ENCODE results near the gene RAE1.

RAE1 gene

DNA sequence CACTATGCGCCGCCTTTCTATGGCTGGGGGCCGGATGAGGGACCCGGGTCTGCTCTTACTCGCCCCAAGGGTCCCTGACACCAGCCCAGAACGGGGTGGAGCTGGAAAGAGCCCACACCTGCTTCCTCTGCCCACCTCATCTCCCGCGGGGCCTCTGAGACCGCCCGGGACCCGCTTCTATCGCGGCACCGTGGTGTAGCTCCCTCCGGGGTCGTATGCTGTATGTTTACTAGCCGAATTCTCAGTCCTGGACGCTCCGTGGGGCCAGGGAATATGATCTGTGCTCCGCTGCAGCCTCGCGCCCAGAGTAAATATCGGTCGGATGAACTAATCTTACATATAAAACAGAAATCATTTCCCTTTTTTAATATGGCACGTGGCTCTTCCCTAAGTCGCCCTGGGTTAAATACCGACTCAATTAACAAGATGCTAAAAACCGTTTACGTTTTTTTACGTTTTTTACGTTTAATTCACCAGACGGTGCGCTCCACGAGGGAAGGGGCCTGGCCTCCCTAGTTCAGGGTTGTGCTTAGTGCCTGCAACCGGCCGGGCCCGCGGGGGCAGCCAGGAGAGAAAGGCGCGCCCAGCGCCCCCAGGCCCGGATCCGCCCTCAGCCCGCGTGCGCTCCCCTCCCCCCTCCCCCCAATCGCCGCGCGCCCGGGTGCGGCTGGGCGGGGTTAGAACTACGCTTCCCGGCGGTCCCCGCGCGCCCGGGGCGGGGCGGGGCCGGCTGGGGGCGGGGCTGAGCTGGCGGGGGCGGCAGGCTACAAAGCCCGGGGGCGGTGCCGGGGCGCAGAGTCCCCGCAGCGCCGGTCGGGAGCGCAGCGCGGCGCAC lies 39.8 kb downstream of the RAE1 start, which contains the start of gene RBM38:
Gene RBM38, plus strand, starts transcription at position 793 of the 835 bp plus-strand sequence. CDS start 186 bp downstream, outside the sequence.
- no peak for FAIRE-seq

DNA sequence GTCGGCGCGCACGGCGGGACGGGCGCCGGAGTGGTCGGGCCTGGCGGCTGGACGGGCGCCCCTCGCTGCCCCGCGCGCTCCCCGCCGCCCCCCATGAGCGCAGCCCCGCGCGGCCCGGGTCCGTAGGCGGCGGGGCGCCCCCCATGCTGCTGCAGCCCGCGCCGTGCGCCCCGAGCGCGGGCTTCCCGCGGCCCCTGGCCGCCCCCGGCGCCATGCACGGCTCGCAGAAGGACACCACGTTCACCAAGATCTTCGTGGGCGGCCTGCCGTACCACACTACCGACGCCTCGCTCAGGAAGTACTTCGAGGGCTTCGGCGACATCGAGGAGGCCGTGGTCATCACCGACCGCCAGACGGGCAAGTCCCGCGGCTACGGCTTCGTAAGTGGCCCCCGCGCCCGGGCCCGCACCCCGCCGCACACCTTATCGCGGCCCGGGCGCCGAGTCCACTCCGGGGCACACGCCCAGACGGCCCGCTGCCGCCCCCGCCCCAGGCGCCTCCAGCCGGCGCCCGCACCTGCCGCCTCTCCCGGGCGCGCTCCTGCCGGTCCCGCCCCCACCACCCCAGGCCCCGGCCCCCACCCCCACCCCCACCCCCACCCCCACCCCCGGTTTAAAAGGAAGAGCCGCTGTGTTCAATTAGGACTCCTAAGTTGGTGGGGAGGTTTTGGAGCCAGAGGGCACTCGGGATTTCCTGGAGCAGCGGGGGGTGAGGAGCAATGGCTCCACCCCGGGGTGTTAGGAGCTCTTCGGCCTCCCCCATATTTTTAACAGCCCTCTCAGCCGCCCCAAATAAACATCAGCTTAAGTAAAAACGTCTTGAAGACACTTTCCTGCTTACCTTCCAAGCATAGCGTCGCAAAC lies 40.6 kb downstream of the RAE1 start:
- no peak for FAIRE-seq

DNA sequence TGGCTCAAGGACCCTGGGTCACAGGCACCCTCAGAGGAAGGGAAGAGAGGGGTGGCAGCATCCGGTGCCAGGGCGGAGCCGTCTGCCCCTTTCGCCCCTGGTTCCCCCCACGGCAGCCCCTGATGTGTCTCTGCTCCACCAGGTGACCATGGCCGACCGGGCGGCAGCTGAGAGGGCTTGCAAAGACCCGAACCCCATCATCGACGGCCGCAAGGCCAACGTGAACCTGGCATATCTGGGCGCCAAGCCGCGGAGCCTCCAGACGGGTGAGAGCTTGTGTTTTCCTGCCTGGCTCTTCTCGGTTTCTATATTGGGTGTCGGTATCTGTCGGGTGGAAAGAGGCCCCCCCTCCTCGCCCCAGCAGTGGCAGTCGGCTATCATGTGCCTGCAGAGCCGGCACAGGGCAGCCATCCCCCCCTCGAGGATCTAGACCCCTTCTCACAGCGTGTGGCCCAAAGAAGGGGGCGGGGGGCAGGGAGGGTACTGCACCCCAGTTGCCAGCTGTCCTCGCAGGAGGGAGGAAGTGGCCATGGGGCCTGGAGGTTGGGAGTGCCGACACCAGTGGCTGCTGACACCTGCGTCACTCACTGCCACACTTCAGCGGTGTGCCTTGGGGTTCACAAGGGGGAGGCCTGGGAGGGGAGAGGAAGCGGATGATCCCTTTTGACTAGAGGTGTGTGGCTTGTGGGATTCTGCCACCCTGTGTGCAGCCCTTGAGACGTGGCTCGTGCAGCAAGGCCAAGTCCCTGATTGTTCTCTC lies 41.6 kb downstream of the RAE1 start:
- no peak for FAIRE-seq

DNA sequence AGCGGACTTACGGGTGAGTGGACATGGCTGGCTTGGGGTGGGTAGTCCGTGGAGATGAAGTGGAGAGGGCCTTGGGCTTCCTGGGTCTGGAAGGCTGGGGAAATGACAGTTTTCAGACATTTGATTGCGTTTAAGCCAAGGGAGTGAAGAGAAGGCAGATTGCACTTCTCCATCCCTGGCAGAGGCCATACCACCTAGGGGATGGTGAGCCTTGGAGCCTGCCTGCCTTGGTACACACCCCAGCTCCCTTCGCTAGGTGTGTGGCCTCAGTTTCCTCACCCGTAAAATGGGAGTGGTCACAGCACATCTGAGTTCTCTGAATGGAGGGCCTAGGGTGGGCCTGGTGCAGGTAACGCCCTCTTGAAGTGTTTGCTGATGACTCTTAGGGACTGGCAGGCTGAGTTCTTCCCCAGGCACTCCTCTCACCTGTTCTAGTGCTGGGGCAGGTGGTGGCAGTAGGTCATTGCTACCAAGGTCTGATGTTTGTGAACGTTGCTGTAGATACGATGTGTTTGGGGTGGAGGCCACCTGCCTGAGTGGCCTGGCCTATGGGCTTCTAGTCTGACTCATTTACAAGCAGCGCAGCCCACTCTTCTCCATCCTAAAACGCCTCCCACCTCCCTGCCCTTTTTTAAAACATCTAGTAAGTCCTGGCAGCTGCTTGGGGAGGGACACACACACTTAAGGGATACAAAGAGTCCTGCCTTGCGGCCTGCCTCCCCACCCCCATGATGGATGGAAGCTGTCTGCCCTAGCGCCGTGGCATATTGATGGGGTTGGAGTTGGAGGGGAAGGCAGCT lies 42.5 kb downstream of the RAE1 start:
- no peak for FAIRE-seq

DNA sequence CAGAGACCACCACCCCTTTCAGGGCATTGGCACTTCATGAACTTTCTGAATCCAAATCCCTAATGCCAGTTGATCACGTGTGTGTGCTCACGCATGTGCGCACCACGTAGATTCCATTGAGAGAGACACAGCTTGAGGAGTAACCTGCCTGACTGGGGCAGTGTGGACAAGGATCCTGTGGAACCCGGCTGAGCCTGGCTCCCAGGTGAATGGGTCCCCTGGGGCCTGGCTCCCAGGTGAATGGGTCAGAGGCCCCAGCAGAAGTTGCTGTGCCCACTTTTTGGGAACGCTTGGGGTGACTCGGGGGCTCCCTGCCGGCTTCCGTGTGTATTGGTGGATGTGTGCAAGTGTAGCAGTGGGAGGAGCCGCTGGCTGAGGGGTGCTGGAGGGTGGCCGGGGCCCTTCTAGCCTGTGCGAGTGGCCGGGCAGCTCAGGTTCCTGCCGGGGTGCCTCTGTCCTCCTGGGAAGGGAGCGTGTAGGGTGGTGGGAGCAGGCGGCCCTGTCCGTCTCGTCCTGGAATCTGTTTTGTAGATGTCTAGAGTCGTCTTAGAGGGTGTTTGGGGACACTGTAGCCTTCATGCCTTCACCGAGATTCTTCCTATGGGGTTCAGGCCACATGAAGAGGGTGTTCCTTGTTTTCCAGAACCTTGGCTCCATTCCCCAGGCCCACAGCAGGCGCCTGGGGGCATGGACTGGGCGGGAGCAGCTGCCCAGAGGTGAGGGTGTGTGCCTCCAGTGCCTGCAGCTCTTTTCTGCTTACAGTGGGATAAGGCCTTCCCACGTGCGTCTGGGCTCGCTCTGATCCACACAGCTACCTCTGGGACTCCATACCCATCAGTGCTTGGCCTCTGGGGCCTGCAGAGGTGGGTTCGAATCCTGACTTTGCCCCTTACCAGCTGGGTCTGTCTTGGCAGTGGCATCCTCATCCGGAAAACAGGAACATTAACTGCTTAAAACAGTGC lies 43.3 kb downstream of the RAE1 start:
- no peak for FAIRE-seq

DNA sequence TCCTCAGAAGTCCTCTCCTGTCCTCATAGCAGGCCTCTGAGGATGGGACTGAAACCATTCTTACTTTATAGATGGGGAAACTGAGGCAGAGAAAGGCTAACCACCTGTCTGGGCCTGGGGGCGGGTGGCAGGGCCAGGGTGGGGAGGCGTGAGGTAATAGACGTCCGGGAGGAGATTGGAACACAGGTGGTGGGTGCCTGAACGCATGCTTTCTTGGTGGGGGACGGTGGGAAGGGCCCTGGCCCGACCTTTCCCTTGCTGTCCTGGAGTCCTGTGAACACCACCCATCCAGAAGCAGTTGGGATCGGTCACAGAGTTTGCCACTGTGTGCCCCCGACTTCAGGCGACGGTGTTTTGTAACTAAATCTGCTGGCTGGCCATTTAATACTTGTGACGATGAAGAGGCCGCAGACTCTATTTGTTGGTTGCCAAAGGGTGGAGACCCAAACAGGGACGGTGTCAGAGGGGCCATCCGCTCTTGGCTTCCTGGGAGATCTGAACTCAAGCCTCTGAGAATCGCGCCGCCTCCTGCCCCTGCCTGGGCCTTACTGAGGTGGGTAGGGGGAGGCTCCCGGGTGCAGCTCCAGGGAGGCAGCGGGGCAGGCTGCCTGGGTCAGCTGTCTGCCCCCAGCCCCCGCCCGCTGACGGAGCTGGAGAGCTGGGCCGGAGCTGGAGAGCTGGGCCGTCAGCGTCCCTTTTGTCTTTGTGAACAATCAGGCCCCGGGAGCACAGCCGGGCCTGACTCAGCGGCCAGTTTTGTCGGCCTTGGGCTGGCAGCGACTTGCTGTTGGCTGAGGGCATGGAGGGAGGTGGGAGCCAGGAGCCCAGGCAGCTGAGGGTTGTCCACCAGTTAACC lies 44.3 kb downstream of the RAE1 start:
- no peak for FAIRE-seq

DNA sequence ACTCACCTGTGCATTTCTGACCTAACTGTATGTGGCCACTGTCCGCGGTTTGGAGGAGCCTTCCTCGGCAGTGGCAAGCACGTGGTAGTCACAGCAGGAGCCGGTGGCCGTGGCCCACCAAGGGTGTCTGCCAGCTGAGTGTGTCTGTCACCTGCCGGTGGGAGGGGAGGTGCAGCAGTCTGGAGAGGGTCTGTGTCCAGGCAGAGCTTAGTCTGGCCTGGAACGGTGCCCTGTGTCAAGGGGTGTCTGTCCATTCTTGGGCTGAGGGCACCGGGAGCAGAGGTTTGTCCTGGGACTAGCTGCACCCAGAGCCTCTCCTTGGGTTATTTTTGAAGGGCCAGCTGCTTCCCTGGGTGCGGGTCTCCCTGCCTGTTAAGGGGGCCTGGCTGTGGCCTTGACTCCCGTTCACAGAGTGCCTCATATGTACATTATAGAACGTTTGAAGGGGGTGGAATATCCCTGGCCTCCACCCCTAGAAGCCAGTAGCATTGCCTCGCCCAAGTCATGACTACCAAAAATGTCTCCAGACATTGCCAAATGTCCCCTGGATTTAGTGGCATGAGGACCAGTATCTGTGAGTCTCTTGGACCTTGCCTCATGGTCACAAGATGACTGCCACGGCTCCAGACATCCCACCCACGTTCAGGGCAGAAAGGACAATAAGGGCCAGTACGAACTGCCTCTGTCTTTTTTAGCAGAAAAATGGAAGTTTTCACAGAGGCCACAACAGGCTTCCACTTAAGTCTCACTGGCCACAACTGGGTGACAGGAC lies 45.3 kb downstream of the RAE1 start:
- no peak for FAIRE-seq

DNA sequence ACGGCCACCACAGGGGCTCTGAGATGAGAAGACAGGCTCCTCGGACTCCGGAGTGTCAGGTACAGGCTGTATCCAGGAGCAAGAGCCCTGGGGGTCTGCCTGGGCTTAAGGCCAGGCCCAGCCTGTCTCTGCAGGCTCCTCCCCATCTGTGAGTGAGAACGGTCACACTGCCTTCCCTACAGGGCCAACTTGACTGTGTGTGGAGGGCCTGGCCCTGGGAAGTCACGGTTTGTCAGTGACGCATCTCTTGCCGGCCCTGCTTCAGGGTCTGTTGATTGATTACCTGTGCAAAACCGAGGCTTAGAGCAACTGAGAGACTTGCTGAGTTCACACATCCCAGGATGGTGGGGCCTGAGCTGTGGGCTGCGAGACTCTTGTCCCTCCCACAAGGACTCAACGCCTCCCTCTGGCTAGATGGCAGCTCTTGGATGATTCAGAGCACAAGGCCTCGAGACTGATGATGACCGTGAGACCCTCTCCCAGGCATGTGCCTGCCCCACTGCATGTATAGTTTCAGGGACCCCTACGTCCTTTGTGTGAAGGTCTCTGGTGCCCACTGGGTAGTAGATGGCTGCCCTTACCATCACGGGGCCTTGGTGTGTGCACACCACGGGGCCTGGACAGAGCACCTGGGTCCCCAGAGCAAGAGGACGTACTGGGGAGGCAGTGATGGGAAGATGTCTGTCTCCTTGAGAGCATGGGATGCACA lies 46.1 kb downstream of the RAE1 start:
- no peak for FAIRE-seq

DNA sequence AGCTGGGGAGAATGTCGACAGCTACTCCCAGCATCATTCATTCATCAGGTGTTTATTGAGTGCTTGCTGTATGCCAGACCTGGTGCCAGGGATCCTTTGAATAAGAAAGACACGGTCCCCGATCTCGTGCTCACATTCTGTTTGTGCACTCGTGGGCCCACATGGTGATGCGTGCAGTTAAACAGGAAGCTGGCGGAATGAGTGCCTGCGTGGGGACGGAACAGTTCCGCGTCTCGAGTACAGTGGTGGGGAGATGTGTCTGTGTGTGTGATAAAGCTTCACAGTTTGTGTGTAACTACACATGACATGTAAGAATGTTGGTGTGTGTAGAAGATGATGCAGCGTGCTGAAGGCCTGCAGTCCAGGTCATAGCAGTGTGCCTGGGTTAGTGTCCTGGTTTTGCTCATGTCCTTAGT lies 46.6 kb downstream of the RAE1 start:
- FAIRE-seq = no peak

DNA sequence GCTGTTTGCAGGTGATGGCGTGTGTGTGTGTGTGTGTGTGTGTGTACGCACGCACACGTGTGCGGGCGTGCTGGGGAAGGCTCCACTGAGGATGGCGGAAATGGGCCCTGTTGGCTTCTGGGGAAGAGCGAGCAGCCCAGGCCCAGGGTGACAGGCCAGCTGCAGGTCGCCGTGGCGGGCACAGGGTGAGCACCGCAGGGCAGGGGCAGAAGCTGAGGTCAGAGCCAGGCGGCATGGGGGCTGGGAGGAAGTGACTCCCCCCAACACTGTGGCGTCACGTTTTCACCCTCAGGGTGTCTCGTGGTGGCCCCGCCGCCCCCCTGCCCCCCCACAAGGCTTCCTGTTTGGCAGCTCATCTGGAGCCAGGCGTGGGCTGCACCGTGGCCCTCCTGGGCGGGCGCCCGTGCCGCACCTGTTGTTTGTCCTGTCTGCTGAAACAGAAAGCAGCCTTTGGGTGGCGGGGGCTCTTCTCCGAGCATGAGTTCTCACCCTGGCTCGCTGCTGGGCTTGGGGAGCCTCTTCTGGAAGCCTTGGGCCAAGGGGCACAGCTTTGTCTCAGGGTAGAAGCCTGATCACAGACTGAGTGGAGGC lies 47.3 kb downstream of the RAE1 start:
- FAIRE-seq = no peak

DNA sequence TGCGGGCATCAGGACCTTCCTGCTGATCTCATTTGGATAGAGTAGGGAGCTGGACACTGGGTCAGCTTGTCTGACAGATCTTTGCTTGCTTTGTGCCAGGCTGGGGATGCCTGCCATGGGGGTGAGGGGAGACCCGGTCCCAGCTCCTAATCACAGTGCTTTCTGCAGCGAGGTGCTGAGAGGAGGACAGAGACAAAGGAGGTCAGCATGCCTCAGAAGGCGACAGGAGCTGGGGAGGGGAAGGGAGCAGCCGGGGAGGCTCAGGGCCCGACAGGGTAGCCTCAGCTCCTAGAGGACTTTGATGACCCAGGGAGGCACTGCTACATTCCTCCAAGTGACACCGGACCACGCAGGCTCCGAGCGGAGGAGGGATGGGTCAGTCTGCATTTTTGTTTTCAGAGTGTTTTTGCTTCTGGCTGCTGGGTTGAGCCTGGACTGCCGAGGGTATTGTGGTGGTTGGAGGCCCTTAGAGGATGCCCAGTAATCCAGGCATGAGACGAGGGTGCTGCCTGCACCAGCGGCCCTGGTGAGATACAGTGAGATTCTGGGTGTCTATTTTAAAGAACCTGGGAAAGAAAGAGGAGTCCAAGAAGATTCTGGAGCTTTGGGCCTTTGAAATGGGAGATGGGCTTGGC lies 48.0 kb downstream of the RAE1 start:
- FAIRE-seq = no peak

DNA sequence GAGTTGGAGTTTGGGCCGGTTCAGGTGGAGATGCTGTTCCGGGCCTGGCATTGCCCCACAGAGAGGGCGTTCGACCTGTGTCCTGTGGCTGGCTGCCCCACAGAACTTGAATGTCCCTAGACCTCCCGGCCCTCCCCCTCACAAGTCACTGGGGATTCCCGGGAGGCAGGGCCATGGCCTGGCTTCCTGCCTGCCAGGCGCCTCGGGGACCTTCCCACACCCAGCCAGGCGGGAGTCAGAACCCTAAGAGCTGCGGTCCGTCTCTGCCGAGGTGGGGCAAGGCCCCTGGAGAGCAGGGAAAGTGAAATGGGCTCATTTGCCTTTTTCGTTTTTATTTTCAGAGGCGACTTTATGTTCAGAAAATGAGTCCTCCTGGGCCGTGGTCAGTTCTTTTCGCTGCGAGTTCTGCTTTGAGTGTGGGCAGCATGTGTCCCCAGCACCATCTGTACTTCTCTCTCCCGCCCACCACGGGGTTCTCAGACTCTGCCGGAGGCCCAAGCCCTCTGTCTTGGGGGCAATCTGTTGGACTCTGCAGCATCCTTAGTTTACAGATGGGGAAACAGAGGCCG lies 48.6 kb downstream of the RAE1 start:
- FAIRE-seq = no peak

DNA sequence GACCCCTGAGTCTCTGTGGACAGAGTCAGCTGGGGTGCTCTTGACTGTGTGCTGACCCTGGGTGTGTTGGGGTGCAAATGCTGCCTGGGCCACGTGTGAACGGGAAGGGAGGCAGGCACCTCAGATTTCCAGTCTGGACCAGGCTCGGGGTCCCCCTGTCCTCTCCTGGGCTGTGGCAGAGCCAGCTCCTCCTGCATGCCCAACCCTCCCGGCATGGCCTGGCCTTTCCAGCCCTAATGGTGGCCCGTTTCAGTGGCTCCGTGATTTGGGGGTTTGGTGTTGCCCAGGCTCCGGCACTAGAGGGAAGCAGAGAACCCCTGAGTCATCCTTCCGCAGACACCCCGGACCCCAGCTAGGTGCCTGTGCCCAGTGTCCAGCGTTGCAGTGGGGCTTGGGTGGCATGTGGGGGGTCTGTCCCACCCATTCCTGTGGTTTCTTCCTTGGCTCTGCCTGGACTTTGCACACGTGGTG lies 49.2 kb downstream of the RAE1 start:
- no peak for FAIRE-seq

DNA sequence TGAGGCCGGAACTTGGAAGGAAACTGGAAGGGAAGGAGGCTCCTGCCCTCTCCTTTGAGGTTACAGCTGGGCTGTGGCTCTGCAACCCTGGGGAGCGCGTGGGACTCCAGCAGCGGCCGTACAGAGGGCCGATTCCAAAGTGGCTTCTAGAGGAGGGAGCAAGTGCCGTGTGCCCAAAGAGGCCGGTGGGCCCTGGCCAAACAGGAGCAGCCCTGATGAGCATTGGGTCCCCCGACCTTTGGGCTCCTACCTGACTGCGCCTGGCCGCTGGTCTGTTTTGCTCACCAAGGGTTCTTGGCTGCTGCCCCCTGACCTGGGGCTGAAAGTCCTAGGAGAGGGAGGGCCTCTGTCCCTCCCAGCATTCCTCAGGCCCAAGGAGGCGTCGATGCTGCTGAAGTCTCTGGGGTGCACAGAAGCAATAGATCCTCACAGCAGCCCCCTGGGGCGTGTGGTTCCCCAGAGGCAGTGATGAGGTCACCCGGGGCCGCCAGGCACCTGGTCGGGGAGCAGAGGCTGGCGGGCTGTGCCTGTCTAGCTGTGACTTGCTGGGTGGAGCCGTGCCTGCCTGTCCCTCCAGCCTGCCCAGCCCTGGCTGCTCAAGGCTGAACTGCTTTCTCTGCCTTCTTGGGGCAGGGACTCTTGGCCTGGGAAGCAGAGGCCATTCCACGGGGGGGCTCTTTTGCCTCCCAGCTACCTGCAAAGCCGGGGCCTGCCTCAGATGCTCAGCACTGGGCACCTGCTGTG lies 49.9 kb downstream of the RAE1 start:
- no peak for FAIRE-seq

DNA sequence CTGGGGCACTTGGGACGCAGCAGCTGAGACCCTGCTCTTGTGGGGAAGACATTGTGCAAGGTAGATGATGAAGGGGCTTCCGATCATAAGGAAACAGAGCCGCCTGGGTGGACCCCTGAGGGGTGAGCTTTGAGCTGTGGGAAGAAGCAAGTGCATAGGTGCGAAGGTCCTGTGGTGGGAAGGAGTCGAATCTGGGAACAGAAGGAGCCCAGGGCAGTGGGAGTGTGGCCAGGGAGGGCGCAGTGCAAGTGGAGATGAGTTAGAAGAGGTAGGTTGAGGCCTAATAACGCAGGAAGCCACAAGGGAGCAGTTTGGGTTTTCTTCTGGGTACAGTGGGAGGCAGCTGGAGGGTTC lies 50.5 kb downstream of the RAE1 start:
- no peak for FAIRE-seq

All from islet of Langerhans (tissue), 1 donor.